ENCODE data around the gene WNT9B. TPM values are rescaled to one million over a fixed set of nuclear protein-coding genes. Genes with fewer than 3 reads are reported as not detected.

The WNT9B gene
- total and polyA plus RNA-seq, 2 of the 13 experiments (the other 11 are each of a cell fraction or from before 2014, with no cell fraction given), result not detected

GRCh38 chr17:46841561-46842379, 9.6 kb upstream of the WNT9B start (continued):
- TF ChIP-seq HNF1A (IDR thresholded peaks at IDR 0.05; ENCODE audit: low read depth) (no peak), HNF1A (CRISPR knock-in tag; IDR thresholded peaks at IDR 0.05; ENCODE audit: borderline replicate concordance) (no peak), FOXO1 (CRISPR knock-in tag; IDR thresholded peaks at IDR 0.05) (peak; percentile 27; the same call in 1 of the 2 replicates), REPIN1 (CRISPR knock-in tag; IDR thresholded peaks at IDR 0.05; ENCODE audit: borderline replicate concordance, low read depth) (no peak), KLF11 (CRISPR knock-in tag; IDR thresholded peaks at IDR 0.05) (no peak), ZNF569 (CRISPR knock-in tag; IDR thresholded peaks at IDR 0.05; ENCODE audit: borderline replicate concordance) (no peak), ZNF24 (IDR thresholded peaks at IDR 0.05) (no peak), ZKSCAN5 (CRISPR knock-in tag; IDR thresholded peaks at IDR 0.05) (no peak), ZNF768 (CRISPR knock-in tag; IDR thresholded peaks at IDR 0.05) (peak; percentile 83), HDAC1 (CRISPR knock-in tag; IDR thresholded peaks at IDR 0.05) (no peak), ZNF777 (CRISPR knock-in tag; IDR thresholded peaks at IDR 0.05) (no peak), DNMT3B (CRISPR knock-in tag; conservative IDR thresholded peaks at IDR 0.05) (no peak), ZMAT3 (CRISPR knock-in tag; conservative IDR thresholded peaks at IDR 0.05) (no peak), ZNF609 (CRISPR knock-in tag; IDR thresholded peaks at IDR 0.05; ENCODE audit: borderline replicate concordance) (no peak), SIN3A (IDR thresholded peaks at IDR 0.05; ENCODE audit: borderline replicate concordance, low read depth, low read length) (no peak), MTF1 (CRISPR knock-in tag; IDR thresholded peaks at IDR 0.05) (no peak), STAT5B (CRISPR knock-in tag; IDR thresholded peaks at IDR 0.05) (no peak), ZBTB39 (CRISPR knock-in tag; IDR thresholded peaks at IDR 0.05) (peak; percentile 48; the same call in 1 of the 2 replicates), SPEN (CRISPR knock-in tag; IDR thresholded peaks at IDR 0.05; ENCODE audit: low read depth) (peak; percentile 54; the same call in 1 of the 2 replicates), POLR2AphosphoS2 (IDR thresholded peaks at IDR 0.05; ENCODE audit: low read depth, low read length) (no peak)
